Lower leg skin (tissue), 4 donors: ENCODE measurements around the gene MAP4K3. TPM values are rescaled to one million over a fixed set of nuclear protein-coding genes. Genes with fewer than 3 reads are reported as not detected.

Experiments
- DNase-seq, 2 donors: peaks; one replicate each; pipeline ENCODE4 v3.0.0-alpha.2; 2019; ENCODE audit warnings: low spot score in 2 of 2
- H3K4me3 ChIP-seq: fragments of 200-600 bp; sonication (generic); 2 replicates; pipeline ENCODE4 v1.5.1; 2017; ENCODE audit warnings: mild to moderate bottlenecking, low read depth; ENCODE audit not compliant: poor library complexity, severe bottlenecking
- POLR2A ChIP-seq, 2 donors: fragments of 450-650 bp; IDR thresholded peaks; one replicate each; pipeline ENCODE4 v1.6.1; 2016 to 2017; ENCODE audit warnings: antibody characterized with exemption in 2 of 2, mild to moderate bottlenecking in 1 of 2, moderate library complexity in 1 of 2
- WGBS, 2 donors: methylation state at CpG; one replicate each; pipeline ENCODE4 v1.1.5; 2018; 5-methylcytosine and 5-hydroxymethylcytosine counted together
- intact Hi-C: fragments of 100-400 bp; cut with DNase I; formaldehyde crosslinking; loops from one replicate; pipeline ENCODE4 v1.15.0; 2023; ENCODE audit warnings: low total_unique reads
- total RNA-seq, 4 donors: library from RNA; depleted of rRNA; stranded (reverse); fragments of >200 nt; gene quantifications; one replicate each; pipeline ENCODE4 v1.1.0, GENCODE V29; 2016
- TF ChIP-seq, protein P1 (sequence below), 3 donors: fragments of 450-650 bp; IDR thresholded peaks; one replicate each; pipeline ENCODE4 v1.5.1; 2016; ENCODE audit warnings: antibody characterized with exemption in 3 of 3, mild to moderate bottlenecking in 3 of 3, moderate library complexity in 2 of 3

The MAP4K3 gene
- total RNA-seq: 10 to 100 TPM; 43.1 to 68.8 (median 45.6) TPM

DNA sequence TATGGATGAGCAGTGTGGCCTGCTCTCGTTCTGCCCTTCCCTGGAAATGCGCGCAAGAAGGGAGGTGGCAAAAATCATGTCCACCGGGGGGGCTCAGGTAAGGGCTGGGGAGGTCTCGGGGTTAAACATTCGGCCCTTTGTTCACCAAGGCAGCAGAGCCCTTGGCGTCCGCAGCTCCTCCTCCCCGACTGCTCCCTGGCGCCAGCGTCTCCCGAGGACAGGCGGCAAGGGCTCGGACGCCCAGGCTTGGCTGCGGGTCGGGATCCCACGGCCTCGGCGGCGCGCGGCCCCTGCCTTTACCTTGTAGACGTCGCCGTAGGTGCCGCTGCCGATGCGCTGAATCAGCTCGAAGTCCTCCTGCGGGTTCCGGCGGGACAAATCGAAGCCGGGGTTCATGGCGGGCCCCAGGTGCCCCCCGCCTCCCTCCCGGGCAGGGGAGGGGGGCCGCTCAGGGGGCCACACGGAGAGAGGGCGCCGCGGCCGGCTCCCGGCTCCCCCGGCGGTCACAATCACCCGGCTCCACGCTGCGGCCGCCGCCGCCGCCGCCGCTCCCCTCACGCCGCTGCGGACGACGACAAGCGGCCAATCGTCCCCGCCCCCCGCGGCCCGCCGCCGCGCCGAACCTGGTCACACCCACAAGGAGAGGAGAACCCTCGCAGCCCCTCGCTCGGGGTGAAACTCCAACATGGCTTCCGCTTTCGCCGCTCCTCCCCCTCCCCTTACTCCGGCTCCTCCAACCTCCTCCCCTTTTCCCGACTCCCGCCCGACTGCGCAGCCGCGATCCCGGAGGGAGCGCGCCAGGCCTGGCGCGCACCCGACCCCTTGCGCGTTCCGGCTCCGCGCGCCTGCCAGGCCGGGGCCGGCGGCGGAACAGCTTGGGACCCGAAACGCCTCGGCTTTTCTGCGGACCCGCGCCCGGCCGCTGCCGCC, at the start of gene MAP4K3:
Gene MAP4K3, minus strand, starts transcription at position 694 of the 930 bp plus-strand sequence. Its CDS starts 298 bp downstream, at position 396.
- DNase-seq: peak; percentile 92 to 98
- WGBS, 2 donors: 0% methylated on average over 13 to 84 of the region's 109 CpGs
- H3K4me3 ChIP-seq: peak within 1 kb of the TSS; percentile 81
- TF ChIP-seq POLR2A (IDR thresholded peaks at IDR 0.05): peak in 1 of 2 donors; percentile 44
- TF ChIP-seq, protein P1, sequence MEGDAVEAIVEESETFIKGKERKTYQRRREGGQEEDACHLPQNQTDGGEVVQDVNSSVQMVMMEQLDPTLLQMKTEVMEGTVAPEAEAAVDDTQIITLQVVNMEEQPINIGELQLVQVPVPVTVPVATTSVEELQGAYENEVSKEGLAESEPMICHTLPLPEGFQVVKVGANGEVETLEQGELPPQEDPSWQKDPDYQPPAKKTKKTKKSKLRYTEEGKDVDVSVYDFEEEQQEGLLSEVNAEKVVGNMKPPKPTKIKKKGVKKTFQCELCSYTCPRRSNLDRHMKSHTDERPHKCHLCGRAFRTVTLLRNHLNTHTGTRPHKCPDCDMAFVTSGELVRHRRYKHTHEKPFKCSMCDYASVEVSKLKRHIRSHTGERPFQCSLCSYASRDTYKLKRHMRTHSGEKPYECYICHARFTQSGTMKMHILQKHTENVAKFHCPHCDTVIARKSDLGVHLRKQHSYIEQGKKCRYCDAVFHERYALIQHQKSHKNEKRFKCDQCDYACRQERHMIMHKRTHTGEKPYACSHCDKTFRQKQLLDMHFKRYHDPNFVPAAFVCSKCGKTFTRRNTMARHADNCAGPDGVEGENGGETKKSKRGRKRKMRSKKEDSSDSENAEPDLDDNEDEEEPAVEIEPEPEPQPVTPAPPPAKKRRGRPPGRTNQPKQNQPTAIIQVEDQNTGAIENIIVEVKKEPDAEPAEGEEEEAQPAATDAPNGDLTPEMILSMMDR (IDR thresholded peaks at IDR 0.05): no peak
- intact Hi-C loops: no loop called here

DNA sequence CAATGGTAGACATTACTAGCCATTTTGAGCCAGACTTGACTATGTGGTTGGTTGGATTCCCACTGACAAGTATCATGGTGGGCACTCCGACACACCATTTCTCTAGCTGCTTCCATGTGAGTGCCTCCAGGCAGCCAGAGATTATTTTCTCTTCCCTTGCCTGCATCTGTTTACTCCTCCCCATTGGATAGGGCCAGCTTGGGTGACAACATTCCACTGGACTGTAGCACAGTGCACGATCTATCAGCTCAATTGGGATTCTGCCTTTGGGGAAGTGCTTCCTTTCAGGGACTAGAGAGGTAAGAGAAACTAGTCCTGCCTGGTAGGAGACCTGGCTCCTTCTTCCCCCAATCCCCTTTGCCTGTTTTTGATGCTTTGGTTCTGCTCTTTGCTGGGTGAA, 49.0 kb upstream of the MAP4K3 start:
- no peak overlapping the region for H3K4me3 ChIP-seq
- no peak for DNase-seq
- WGBS, 2 donors: 76 to 90% methylated on average over 2 of the region's 2 CpGs
- TF ChIP-seq, protein P1 (IDR thresholded peaks at IDR 0.05): no peak
- TF ChIP-seq POLR2A (IDR thresholded peaks at IDR 0.05): no peak
- intact Hi-C loops: no loop called here

DNA sequence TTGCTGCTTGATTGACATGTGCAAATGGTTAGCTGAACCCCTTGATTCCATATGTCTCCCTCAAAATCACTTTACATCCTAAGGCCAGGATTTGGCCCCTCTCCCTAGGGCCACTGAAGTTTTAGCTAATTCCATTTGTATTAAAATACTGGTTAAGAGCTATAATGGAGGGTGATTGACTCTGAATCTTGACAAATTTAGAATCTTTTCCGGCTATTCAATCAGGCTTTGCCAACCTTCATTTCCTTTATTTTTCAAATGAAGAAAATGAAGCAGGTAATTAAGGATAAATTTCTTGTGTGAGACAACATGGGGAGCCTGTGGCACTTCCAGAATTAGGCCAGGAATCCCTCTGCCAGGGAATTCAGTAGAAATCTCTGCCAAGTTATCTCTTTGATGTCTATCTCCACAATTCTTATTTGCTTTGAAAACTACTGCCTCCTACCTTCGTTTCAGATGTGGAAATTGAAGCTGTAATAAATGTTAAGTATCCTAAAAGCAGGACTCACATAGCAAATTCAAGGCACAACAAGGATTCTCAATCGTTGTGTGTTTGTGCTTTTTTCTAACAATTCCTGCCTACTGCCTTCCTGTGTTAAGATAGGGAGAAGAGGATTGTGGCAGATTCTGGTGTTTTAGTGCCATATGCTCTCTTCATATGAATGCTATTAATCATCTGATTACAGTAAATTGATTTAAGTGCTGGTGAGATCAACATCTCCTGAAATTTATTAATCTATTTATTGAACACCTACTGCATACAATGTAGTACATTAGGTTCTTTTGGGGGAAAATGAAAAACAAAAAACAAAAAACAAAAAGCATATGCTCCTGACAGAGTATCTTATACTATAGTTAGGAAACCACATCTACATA, 47.8 kb upstream of the MAP4K3 start:
- 39 to 52% methylated on average over 3 of the region's 3 CpGs for WGBS, 2 donors
- no peak for DNase-seq
- intact Hi-C loops: no loop called here
- no peak overlapping the region for H3K4me3 ChIP-seq
- no peak for TF ChIP-seq POLR2A (IDR thresholded peaks at IDR 0.05)
- TF ChIP-seq, protein P1 (IDR thresholded peaks at IDR 0.05): no peak

GRCh38 chr2:39484206-39484605, 47.1 kb upstream of the MAP4K3 start:
- no peak for DNase-seq
- TF ChIP-seq POLR2A (IDR thresholded peaks at IDR 0.05): no peak
- TF ChIP-seq, protein P1 (IDR thresholded peaks at IDR 0.05): no peak
- no peak overlapping the region for H3K4me3 ChIP-seq
- intact Hi-C loops: no loop called here

GRCh38 chr2:39483534-39483933, 46.4 kb upstream of the MAP4K3 start:
- TF ChIP-seq, protein P1 (IDR thresholded peaks at IDR 0.05): no peak
- no peak for TF ChIP-seq POLR2A (IDR thresholded peaks at IDR 0.05)
- 63 to 69% methylated on average over 3 of the region's 3 CpGs for WGBS, 2 donors
- DNase-seq: no peak
- no peak overlapping the region for H3K4me3 ChIP-seq
- intact Hi-C loops: no loop called here
